GM20000 (cell line): ENCODE results near the gene DSG3.

ENCODE experiments used
- DNase-seq: peaks from one replicate; pipeline ENCODE4 v3.0.0; 2012; ENCODE audit warnings: low spot score
- CTCF ChIP-seq: IDR thresholded peaks from 2 replicates; pipeline ENCODE4 v1.5.1; 2012; ENCODE audit warnings: mild to moderate bottlenecking, control low read depth; ENCODE audit errors: extremely low read depth, missing control alignments

The DSG3 gene

GRCh38 chr18:31424383-31424988 lies 23.1 kb upstream of the DSG3 start:
- peak; percentile 40 for DNase-seq
- peak; percentile 30 for TF ChIP-seq CTCF

- no peak for TF ChIP-seq CTCF
- no peak for DNase-seq
These were observed 21.5 kb upstream of the DSG3 start for GRCh38 chr18:31426021-31426420.

- DNase-seq, result no peak
These were observed 20.6 kb upstream of the DSG3 start for GRCh38 chr18:31426871-31427406.

GRCh38 chr18:31428211-31428610 lies 19.3 kb upstream of the DSG3 start:
- no peak for TF ChIP-seq CTCF
- DNase-seq, result no peak

More at GRCh38 chr18:31426871-31427406, 20.6 kb upstream of the DSG3 start:
- TF ChIP-seq CTCF, result no peak

- no peak for DNase-seq
- no peak for TF ChIP-seq CTCF
These were observed 17.9 kb upstream of the DSG3 start for GRCh38 chr18:31429623-31430022.

GRCh38 chr18:31430072-31430471 lies 17.5 kb upstream of the DSG3 start:
- no peak for DNase-seq
- TF ChIP-seq CTCF, result no peak

GRCh38 chr18:31430554-31430953 lies 17.0 kb upstream of the DSG3 start:
- TF ChIP-seq CTCF, result no peak
- DNase-seq, result peak; percentile 11
